Measurements from ENCODE around the gene PDSS2. TPM values are rescaled to one million over a fixed set of nuclear protein-coding genes. Genes with fewer than 3 reads are reported as not detected.

The PDSS2 gene
- total and polyA plus RNA-seq, 2 of the 8 experiments (the other 6 are each of a cell fraction or from before 2014, with no cell fraction given), result 10.7 to 16.1 TPM

- TF ChIP-seq E2F6 (IDR thresholded peaks at IDR 0.05) (no peak), SP1 (IDR thresholded peaks at IDR 0.05; ENCODE audit: low read depth, low read length) (no peak), ZNF274 (IDR thresholded peaks at IDR 0.05; ENCODE audit: borderline replicate concordance, extremely low read depth, low read length) (no peak), TCF12 (IDR thresholded peaks at IDR 0.05; ENCODE audit: low read depth, low read length) (no peak), NANOG (IDR thresholded peaks at IDR 0.05; ENCODE audit: insufficient read depth, low read depth, low read length, poor library complexity, severe bottlenecking) (no peak)
Measured at GRCh38 chr6:107323133-107323785, 136.1 kb downstream of the PDSS2 start (continued).
